ENCODE data around the gene MARK1. TPM values are rescaled to one million over a fixed set of nuclear protein-coding genes. Genes with fewer than 3 reads are reported as not detected.
"Not testable (repeated sequence)": the region's sequence is repeated elsewhere in the genome, so short reads cannot be mapped to it uniquely, and the experiment has no call there.

Gene MARK1
- total and polyA plus RNA-seq, 2 donors (not counting 1 experiment from before 2014, with no cell fraction given): 0.99 to 1.1 TPM

DNA sequence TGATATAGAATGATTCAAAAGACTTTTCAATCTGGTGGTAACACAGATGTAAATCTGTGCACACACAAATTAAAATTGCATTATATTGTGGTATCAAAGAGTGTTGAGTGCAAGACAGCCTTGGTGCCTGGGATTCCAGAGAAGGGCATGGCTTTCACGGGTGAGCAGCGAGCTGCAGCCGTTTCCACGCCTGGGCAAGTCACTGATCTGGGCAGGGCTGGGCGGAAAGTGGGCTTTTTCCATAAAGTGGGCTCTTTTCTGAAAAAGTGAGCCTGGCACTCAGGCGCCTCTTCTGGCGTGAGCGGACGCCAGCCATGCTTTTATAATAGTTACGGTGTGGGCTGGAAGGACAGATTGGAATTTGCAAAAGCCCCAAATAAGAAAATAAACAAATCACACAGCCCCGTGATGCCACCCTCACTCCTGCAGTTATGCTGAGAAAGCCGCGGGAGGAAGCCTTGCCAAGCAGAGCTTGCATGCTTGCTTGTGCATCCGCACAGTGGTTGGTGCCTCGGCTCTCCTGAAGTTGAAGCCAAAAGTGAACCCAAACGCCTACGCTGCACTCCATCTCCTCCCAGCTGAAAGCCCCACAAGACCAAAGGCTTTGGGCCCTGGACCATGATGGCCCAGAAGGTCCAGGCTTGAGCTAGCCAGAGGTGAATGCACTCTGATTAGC, 155.1 kb downstream of the MARK1 start:
- no peaks in the 10 kb centered on the region for H3K79me2 ChIP-seq (ENCODE audit: control insufficient read depth, insufficient read depth, low read length)
- no peaks in the 10 kb centered on the region for H4K20me1 ChIP-seq (ENCODE audit: control insufficient read depth, extremely low read depth, insufficient read depth, low read length)
- no peak for TF ChIP-seq EZH2 (IDR thresholded peaks at IDR 0.05; ENCODE audit: low read length, missing control alignments)
- TF ChIP-seq, protein P1, sequence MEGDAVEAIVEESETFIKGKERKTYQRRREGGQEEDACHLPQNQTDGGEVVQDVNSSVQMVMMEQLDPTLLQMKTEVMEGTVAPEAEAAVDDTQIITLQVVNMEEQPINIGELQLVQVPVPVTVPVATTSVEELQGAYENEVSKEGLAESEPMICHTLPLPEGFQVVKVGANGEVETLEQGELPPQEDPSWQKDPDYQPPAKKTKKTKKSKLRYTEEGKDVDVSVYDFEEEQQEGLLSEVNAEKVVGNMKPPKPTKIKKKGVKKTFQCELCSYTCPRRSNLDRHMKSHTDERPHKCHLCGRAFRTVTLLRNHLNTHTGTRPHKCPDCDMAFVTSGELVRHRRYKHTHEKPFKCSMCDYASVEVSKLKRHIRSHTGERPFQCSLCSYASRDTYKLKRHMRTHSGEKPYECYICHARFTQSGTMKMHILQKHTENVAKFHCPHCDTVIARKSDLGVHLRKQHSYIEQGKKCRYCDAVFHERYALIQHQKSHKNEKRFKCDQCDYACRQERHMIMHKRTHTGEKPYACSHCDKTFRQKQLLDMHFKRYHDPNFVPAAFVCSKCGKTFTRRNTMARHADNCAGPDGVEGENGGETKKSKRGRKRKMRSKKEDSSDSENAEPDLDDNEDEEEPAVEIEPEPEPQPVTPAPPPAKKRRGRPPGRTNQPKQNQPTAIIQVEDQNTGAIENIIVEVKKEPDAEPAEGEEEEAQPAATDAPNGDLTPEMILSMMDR (conservative IDR thresholded peaks at IDR 0.05 in 1 of 2, IDR thresholded peaks at IDR 0.05 in 1 of 2; ENCODE audit: low read depth in 1 of 2, low read length in 2 of 2): no peak
- DNase-seq (ENCODE audit: low read depth in 2 of 2): no peak
- no peaks in the 10 kb centered on the region for H3K27me3 ChIP-seq (ENCODE audit: control insufficient read depth, insufficient read depth, low read length)
- no peak overlapping the region for H3K9ac ChIP-seq (ENCODE audit: insufficient read depth, low read length)
- no peak overlapping the region for H3K4me2 ChIP-seq (ENCODE audit: extremely low read depth, insufficient read depth, low read length)
- H3K9me3 ChIP-seq (ENCODE audit: control insufficient read depth, insufficient read depth, low read depth, low read length): no peaks in the 10 kb centered on the region
- H3K4me1 ChIP-seq (ENCODE audit: control insufficient read depth, extremely low read depth, insufficient read depth, low read length): no peaks in the 10 kb centered on the region
- H2AFZ ChIP-seq (ENCODE audit: low read length): no peak overlapping the region
- no peaks in the 10 kb centered on the region for H3K36me3 ChIP-seq (ENCODE audit: control insufficient read depth, insufficient read depth, low read length)
- H3K4me3 ChIP-seq (replicated peaks in 1 of 4; ENCODE audit: control extremely low read depth in 1 of 4, insufficient read depth in 1 of 4, low read depth in 3 of 4, low read length in 4 of 4): no peak overlapping the region
- no peak overlapping the region for H3K27ac ChIP-seq (ENCODE audit: insufficient read depth, low read length)

DNA sequence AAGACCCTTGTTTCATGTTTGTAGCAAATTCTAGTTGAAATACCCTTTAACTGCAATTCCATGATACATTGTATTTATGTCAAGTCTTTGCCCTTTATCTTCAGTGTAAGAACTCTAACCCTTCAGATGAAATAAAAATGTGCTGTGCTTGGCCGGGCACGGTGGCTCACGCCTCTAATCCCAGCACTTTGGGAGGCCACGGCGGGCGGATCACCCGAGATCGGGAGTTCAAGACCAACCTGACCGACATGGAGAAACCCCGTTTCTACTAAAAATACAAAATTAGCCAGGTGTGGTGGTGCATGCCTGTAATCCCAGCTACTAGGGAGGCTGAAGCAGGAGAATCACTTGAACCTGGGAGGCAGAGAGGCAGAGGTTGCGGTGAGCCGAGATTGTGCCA, 155.8 kb downstream of the MARK1 start:
- not testable (repeated sequence) for H3K27ac ChIP-seq (ENCODE audit: insufficient read depth, low read length); H3K36me3 ChIP-seq (ENCODE audit: control insufficient read depth, insufficient read depth, low read length); H3K9ac ChIP-seq (ENCODE audit: insufficient read depth, low read length); H3K4me2 ChIP-seq (ENCODE audit: extremely low read depth, insufficient read depth, low read length); H4K20me1 ChIP-seq (ENCODE audit: control insufficient read depth, extremely low read depth, insufficient read depth, low read length); H3K27me3 ChIP-seq (ENCODE audit: control insufficient read depth, insufficient read depth, low read length); H3K79me2 ChIP-seq (ENCODE audit: control insufficient read depth, insufficient read depth, low read length); H3K9me3 ChIP-seq (ENCODE audit: control insufficient read depth, insufficient read depth, low read depth, low read length); H2AFZ ChIP-seq (ENCODE audit: low read length); H3K4me3 ChIP-seq (replicated peaks in 1 of 4; ENCODE audit: control extremely low read depth in 1 of 4, insufficient read depth in 1 of 4, low read depth in 3 of 4, low read length in 4 of 4); H3K4me1 ChIP-seq (ENCODE audit: control insufficient read depth, extremely low read depth, insufficient read depth, low read length); DNase-seq (ENCODE audit: low read depth in 2 of 2)

DNA sequence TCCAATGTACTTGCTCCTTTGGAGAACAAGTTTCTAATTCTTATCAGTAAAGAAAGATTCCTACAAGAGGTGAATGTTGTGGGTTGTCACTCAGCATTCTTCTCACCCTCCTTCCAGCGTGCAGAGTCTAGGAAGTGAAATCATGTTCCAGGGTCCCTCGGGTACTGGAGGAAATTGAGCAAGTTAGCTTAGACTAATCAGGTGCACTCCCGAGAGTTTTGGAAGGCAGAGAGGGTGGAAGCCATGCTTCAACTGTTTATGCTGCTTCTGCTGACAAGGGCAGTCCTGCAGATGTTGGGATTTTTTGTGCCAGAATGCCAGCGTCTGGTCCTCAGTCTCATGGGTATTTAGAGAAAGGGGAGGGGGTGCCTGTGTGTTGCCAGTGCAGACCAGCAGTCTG, 157.0 kb downstream of the MARK1 start:
- DNase-seq (ENCODE audit: low read depth in 2 of 2): no peak
- Histone ChIP-seq H3K4me3 (replicated peaks in 1 of 4; ENCODE audit: control extremely low read depth in 1 of 4, insufficient read depth in 1 of 4, low read depth in 3 of 4, low read length in 4 of 4) (no peak overlapping the region), H3K79me2 (ENCODE audit: control insufficient read depth, insufficient read depth, low read length) (no peaks in the 10 kb centered on the region), H2AFZ (ENCODE audit: low read length) (no peak overlapping the region), H3K27me3 (ENCODE audit: control insufficient read depth, insufficient read depth, low read length) (no peaks in the 10 kb centered on the region), H3K27ac (ENCODE audit: insufficient read depth, low read length) (no peak overlapping the region), H3K9ac (ENCODE audit: insufficient read depth, low read length) (no peak overlapping the region), H3K4me1 (ENCODE audit: control insufficient read depth, extremely low read depth, insufficient read depth, low read length) (no peaks in the 10 kb centered on the region), H3K4me2 (ENCODE audit: extremely low read depth, insufficient read depth, low read length) (no peak overlapping the region), H3K36me3 (ENCODE audit: control insufficient read depth, insufficient read depth, low read length) (no peaks in the 10 kb centered on the region), H3K9me3 (ENCODE audit: control insufficient read depth, insufficient read depth, low read depth, low read length) (no peaks in the 10 kb centered on the region), H4K20me1 (ENCODE audit: control insufficient read depth, extremely low read depth, insufficient read depth, low read length) (no peaks in the 10 kb centered on the region)
- TF ChIP-seq EZH2 (IDR thresholded peaks at IDR 0.05; ENCODE audit: low read length, missing control alignments): no peak
- TF ChIP-seq, protein P1 (conservative IDR thresholded peaks at IDR 0.05 in 1 of 2, IDR thresholded peaks at IDR 0.05 in 1 of 2; ENCODE audit: low read depth in 1 of 2, low read length in 2 of 2): no peak
